HG03196 (cell line): ENCODE measurements around the gene CATSPER1.

Experiments used
- ATAC-seq: cut with Tn5 transposase; IDR thresholded peaks from one replicate; pipeline ENCODE4 v1.9.1; 2021; ENCODE audit not compliant: unreplicated experiment

Gene CATSPER1

DNA sequence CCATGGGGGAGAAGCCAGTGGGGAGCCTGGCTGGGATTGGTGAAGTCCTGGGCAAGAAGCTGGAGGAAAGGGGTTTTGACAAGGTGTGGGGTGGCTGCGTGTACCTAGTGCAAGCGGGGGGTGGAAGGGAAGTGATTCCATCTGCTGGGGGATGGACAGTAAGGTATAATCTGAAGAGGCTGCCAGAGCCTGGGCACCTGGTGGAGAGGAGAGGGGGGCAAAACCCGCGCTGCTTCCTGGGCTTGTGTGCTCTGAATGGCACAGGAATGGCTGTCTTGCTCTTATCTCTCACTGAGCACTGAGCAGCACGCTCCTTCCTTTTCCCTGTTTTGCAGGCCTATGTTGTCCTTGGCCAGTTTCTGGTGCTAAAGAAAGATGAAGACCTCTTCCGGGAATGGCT, 23.0 kb downstream of the CATSPER1 start:
- no peak for ATAC-seq

DNA sequence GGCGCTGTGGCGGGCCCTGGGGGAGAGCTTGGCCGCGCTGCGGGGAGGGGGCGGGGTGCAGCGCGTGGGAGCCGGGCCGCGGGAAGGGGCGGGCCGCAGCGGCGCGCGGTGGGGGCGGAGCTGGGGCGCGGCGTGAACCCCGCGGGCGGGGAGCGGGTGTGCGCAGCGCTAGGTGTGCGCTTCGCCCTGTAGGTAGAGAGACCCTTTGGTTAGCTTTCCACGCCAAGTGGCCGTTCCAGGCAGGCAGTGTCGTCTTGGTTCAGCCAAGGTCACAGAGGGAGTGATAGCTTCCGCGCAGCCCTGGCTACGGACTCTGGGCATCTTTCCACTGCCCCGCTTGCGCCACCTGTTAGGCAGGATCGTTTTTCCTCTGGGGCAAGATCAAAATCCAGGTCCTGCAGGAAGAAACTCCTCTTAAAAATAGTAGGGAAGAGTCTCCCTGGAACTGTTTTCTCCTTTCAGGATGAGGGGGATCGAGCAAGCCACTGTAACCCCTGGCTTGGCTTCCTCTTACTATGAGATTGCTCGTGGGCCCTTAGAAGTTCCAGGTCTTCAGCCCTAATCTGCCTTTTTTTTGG, 23.5 kb downstream of the CATSPER1 start:
- peak; percentile 38 for ATAC-seq

DNA sequence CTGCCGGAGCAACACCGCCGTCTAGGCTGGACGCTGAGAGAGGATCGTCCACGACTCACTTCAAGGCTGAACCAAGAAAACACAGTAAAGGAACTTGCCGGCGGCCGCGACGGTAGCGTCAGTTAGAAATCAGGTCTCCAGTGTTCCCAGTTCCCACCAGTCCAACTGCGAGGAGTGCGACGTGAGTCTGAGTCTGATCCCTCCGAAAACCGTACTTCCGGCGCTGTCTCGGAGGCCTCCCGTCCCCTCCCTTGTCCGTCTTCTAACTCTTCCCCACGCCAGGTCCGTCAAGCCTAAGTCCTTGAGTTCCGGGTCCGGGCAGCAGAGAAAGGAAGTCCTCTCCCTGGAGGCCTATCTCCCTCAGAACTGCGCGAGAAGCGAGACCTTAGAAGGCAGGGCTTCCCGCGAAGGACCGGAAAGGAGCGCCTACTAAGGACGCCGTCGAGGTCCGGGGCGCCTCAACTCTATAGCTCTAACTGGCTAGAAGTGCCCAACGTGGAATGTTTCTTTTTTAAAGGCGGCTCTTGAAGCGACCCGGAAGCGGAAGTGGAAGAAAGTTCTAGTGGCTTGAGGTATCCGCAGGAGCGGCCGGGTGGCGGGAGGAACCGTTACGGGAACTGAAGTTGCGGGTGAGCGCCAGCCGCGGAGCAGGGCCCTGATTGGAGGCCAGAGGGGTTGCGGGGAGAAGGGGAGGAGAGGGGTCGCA, 24.2 kb downstream of the CATSPER1 start, which contains the start of the genes BANF1 and EIF1AD:
Gene BANF1, plus strand, starts transcription at position 562 of the 706 bp plus-strand sequence. CDS start 748 bp downstream, outside the sequence.
Gene EIF1AD, minus strand, starts transcription at position 216 of the 706 bp plus-strand sequence. CDS start 1,768 bp downstream, outside the sequence.
- peak; percentile 70 for ATAC-seq

GRCh38 chr11:65997286-65997685, 29.0 kb downstream of the CATSPER1 start:
- no peak for ATAC-seq

DNA sequence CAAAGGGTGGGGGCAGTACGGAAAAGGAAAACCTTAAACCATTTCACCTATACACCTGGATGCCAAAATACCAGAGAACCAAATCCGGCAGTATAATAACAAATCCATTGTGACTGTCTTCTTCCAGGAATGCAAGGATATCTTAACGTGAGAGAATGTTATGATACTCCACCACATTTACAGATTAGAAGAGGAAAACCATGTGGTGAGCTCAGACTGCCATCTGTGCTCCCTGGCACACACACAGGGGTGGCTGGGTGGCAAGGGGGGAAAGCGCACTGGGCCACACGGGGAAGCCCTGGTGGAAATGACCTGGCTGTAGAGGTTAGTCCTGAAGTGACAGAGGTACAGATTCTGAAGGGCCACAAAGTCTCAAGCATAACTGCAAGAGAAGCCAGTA, 34.2 kb downstream of the CATSPER1 start:
- no peak for ATAC-seq

DNA sequence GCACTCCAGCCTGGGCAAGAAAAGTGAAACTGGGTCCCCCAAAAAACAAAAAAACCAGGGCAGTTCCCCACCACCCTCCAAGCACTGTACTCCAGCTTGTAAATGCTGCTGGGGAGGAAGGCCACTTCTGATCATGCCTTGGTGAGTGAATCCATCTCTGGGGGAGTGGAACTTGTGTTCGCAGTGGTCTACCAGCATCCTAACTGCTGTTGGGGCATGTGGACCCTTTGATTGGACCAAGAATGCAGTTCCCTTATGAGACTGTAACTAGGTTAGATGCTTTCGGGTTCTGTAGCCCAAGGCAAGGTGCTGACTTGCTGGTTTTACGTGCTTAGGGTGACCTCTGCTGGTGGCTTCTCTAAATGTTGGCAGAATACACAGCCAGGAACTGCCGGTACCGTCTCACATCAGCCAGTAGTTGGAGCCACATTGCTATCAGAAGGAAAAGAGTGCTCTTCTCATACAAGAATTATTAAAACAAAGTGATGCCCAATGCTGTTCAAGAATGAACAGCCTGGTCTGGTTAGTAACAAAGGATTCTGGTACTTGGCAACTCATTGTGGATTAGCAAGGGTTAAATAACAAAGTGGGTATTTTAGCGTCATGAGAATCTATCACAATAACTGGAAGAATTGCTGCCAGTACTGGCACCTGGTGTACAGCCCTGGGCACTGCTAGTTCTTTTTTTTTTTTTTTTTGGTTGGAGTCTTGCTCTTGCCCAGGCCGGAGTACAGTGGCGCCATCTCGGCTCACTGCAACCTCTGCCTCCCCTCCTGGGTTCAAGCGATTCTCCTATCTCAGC, 37.3 kb downstream of the CATSPER1 start:
- peak; percentile 82 for ATAC-seq

DNA sequence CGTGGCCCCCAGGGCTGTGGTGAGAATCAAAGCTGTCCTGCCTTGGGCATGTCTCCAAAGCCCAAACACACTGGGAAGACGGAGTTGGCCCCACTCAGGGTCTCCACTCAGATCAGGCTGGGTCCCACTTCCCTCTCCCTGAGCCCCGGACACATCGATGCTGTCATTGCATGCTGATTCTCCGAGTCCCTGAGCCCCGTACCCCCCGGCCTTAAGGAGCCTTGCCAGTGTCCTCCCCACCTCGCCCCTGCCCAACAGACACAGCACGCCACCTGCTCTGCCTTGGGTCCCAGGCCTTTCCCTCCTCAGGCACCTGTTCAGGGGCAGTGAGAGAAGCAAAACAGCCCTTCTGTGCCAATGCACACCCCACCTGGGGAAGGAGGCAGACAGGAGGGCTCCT, 38.9 kb downstream of the CATSPER1 start:
- no peak for ATAC-seq

DNA sequence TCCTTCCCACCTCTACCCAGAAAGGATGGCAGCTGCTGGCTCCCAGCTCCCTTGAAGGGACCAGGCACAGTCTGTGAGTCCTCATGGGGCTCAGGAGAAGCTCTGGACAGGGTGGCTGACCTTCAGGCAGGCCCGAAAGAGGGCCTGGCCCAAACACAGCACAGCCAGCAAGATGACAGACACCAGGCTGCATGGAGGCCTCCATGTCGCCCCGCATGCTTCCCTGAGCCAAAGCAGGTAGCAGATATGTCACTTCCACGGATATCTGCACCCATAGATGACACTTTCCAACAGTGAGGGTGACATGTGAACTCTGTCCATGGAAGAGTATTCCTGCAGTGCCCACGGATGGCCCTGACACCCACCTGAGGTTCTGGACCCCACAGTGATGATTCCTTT, 42.7 kb downstream of the CATSPER1 start:
- no peak for ATAC-seq

DNA sequence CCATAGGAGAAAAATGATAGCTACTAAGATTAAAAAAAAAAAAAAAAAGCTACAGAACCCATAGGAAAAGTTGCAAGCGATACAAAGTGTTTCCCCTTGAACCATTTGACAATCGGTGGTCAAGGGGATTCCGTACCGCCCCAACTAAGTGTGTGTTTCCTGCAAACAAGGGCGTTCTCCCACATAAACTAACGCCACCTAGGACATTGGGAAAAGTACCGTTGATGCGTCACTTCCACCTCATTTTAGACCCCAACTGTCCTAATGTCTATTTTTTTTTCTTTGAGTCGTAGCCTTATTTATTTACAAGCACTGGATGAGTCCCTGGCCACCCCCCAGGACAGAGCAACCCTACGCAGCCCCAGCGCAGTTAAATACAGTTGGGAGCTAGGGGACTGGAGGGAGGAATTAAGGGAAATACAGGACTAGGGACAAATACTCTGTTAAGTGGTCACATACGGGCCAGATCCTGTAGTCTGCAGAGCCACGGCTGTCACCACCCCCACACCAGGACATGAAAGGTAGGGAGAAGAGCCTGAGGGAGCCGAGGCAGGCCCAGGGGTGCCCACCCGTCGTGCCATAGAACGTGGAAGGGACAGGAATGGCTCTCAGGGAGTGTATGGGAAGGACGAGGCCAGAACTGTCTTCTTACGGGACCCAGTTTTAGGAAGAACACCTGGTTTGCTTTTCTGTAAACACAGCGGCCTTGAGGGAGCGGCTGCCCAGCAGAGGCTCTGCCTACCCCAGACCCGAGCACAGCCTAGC, 43.3 kb downstream of the CATSPER1 start:
- no peak for ATAC-seq

- no peak for ATAC-seq
Observed at GRCh38 chr11:65981972-65982823, 44.1 kb downstream of the CATSPER1 start.

- ATAC-seq = no peak
Observed at GRCh38 chr11:65981101-65981740, 45.1 kb downstream of the CATSPER1 start.

GRCh38 chr11:65979261-65979759, 47.0 kb downstream of the CATSPER1 start:
- no peak for ATAC-seq

GRCh38 chr11:65978391-65979238, 47.7 kb downstream of the CATSPER1 start:
- no peak for ATAC-seq

- ATAC-seq = no peak
Observed at GRCh38 chr11:65977621-65978390, 48.5 kb downstream of the CATSPER1 start.

- ATAC-seq = no peak
Observed at GRCh38 chr11:65976216-65977176, 49.8 kb downstream of the CATSPER1 start.

- no peak for ATAC-seq
Observed at GRCh38 chr11:65975771-65976170, 50.5 kb downstream of the CATSPER1 start.
